B cell (primary cell): Measurements from ENCODE around the gene C17orf50. TPM values are rescaled to one million over a fixed set of nuclear protein-coding genes. Genes with fewer than 3 reads are reported as not detected.

ENCODE experiments used
- ATAC-seq: fragments of 200-7000 bp; cut with Tn5 transposase; one replicate; pipeline ENCODE4 v1.10.0; 2021; ENCODE audit warnings: low read depth, mild to moderate bottlenecking, moderate number of reproducible peaks, moderate library complexity
- CTCF ChIA-PET: fragments of 350-600 bp; sonication (Branson Sonifier 250); formaldehyde crosslinking; loops from one replicate; lab custom pipeline; 2021; ENCODE audit warnings: antibody characterized with exemption, inconsistent platforms; lab: Charles Lee
- POLR2A ChIA-PET: fragments of 350-600 bp; sonication (Branson Sonifier 250); formaldehyde crosslinking; loops from one replicate; lab custom pipeline; 2021; ENCODE audit warnings: antibody characterized with exemption; lab: Charles Lee
- DNase-seq: peaks from one replicate; pipeline ENCODE4 v3.0.0; 2013
- H2AFZ ChIP-seq: 2 replicates; pipeline ENCODE4 v1.6.1; 2012; ENCODE audit warnings: mild to moderate bottlenecking, low read depth, low read length; ENCODE audit not compliant: insufficient read depth, poor library complexity, severe bottlenecking
- H3K27ac ChIP-seq, 2 donors: 1 replicate in 1 of 2; 2 replicates in 1 of 2; pipeline ENCODE4 v1.5.1; 2012 to 2013; ENCODE audit warnings: low read length in 2 of 2, mild to moderate bottlenecking in 2 of 2, moderate library complexity in 1 of 2
- H3K27me3 ChIP-seq, 4 experiments: fragments of 200-600 bp in 1 of 4; sonication (generic) in 1 of 4; replicated peaks in 1 of 4; 1 replicate in 2 of 4; 2 replicates in 2 of 4; pipeline versions ENCODE4 v1.6.1 to v1.7.0; 2013 to 2016; ENCODE audit warnings: low read length in 3 of 4, mild to moderate bottlenecking in 2 of 4, mixed read lengths in 1 of 4, moderate library complexity in 1 of 4; ENCODE audit not compliant: insufficient read depth in 4 of 4, control insufficient read depth in 3 of 4; ENCODE audit errors: control extremely low read depth in 1 of 4
- H3K36me3 ChIP-seq, 2 experiments: replicated peaks in 1 of 2; 1 replicate in 1 of 2; 2 replicates in 1 of 2; pipeline versions ENCODE4 v1.6.1 to v1.7.1; 2013; ENCODE audit warnings: low read length in 1 of 2; ENCODE audit not compliant: insufficient read depth in 2 of 2, control insufficient read depth in 1 of 2; ENCODE audit errors: control extremely low read depth in 1 of 2, extremely low read depth in 1 of 2
- H3K4me1 ChIP-seq, 2 donors: fragments of 200-600 bp in 1 of 2; sonication (generic) in 1 of 2; 1 replicate in 1 of 2; 2 replicates in 1 of 2; pipeline versions ENCODE4 v1.5.1 to v1.6.1; 2013 to 2017; ENCODE audit warnings: low read length in 2 of 2; ENCODE audit not compliant: control insufficient read depth in 2 of 2, insufficient read depth in 2 of 2
- H3K4me2 ChIP-seq: replicated peaks from 2 replicates; pipeline ENCODE3; 2012; ENCODE audit warnings: mild to moderate bottlenecking, low read depth, low read length; ENCODE audit not compliant: poor library complexity, severe bottlenecking
- H3K4me3 ChIP-seq, 5 experiments: fragments of 200-600 bp in 1 of 5; sonication (generic) in 1 of 5; 1 replicate in 3 of 5; 2 replicates in 2 of 5; pipeline versions ENCODE4 v1.5.1 to v1.7.0; 2011 to 2016; ENCODE audit warnings: low read length in 4 of 5, mild to moderate bottlenecking in 4 of 5, low read depth in 2 of 5, control low read depth in 1 of 5, moderate library complexity in 1 of 5; ENCODE audit not compliant: insufficient read depth in 1 of 5; ENCODE audit errors: control extremely low read depth in 1 of 5, extremely low read depth in 1 of 5
- H3K79me2 ChIP-seq: fragments of 200-600 bp; sonication (generic); one replicate; pipeline ENCODE4 v1.6.0; 2016; ENCODE audit warnings: low read length; ENCODE audit not compliant: control insufficient read depth, insufficient read depth
- H3K9ac ChIP-seq: fragments of 200-600 bp; sonication (generic); 2 replicates; pipeline ENCODE4 v1.6.1; 2017; ENCODE audit warnings: mild to moderate bottlenecking, low read length, moderate library complexity
- H3K9me3 ChIP-seq, 3 donors: one replicate each; pipeline versions ENCODE4 v1.6.1 to v1.7.1; 2013; ENCODE audit warnings: low read length in 2 of 3; ENCODE audit not compliant: control insufficient read depth in 2 of 3, insufficient read depth in 1 of 3; ENCODE audit errors: control extremely low read depth in 1 of 3
- H4K20me1 ChIP-seq: 2 replicates; pipeline ENCODE4 v1.6.0; 2012; ENCODE audit warnings: mild to moderate bottlenecking, low read length; ENCODE audit not compliant: insufficient read depth, control insufficient read depth, poor library complexity, severe bottlenecking
- H3K27ac Mint-ChIP-seq: one replicate; pipeline ENCODE4 v1.8.0; 2021; ENCODE audit warnings: mixed read lengths
- H3K27me3 Mint-ChIP-seq: one replicate; pipeline ENCODE4 v1.8.0; 2021; ENCODE audit warnings: mixed read lengths
- H3K4me1 Mint-ChIP-seq: one replicate; pipeline ENCODE4 v1.8.0; 2021; ENCODE audit warnings: mixed read lengths
- H3K4me3 Mint-ChIP-seq: one replicate; pipeline ENCODE4 v1.8.0; 2021; ENCODE audit warnings: mixed read lengths
- H3K9me3 Mint-ChIP-seq: one replicate; pipeline ENCODE4 v1.8.0; 2022; ENCODE audit warnings: mixed read lengths; ENCODE audit not compliant: insufficient read depth
- EZH2 ChIP-seq: IDR thresholded peaks from 2 replicates; pipeline ENCODE4 v1.6.1; 2012; ENCODE audit warnings: borderline replicate concordance, low read depth, mild to moderate bottlenecking, moderate library complexity, low read length; ENCODE audit not compliant: insufficient read depth, poor library complexity, severe bottlenecking
- WGBS: methylation state at CpG from one replicate; pipeline ENCODE4 v1.1.5; 2013; ENCODE audit warnings: missing lambda C conversion rate; ENCODE audit not compliant: insufficient coverage; 5-methylcytosine and 5-hydroxymethylcytosine counted together
- intact Hi-C: fragments of 100-400 bp; cut with micrococcal nuclease; formaldehyde crosslinking; loops from one replicate; pipeline ENCODE4 v1.10.0; 2022
- polyA plus RNA-seq: library from polyadenylated mRNA; depleted of rRNA; stranded (reverse); fragments of >200 nt; gene quantifications from 2 replicates; pipeline ENCODE4 v1.2.3, GENCODE V29; 2012
- total RNA-seq, 2 donors: library from RNA; stranded (reverse); fragments of 120-200 nt in 1 of 2; gene quantifications; 1 replicate in 1 of 2; 2 replicates in 1 of 2; pipeline versions ENCODE4 v1.2.3 to v1.2.4, GENCODE V29; 2013 to 2022
- TF ChIP-seq, protein P1 (sequence below): fragments of 200-600 bp; IDR thresholded peaks from one replicate; pipeline ENCODE4 v1.8.0; 2022; ENCODE audit warnings: antibody characterized with exemption, mild to moderate bottlenecking

C17orf50 gene
- total and polyA plus RNA-seq, 2 donors (not counting 1 experiment from before 2014, with no cell fraction given), result not detected

DNA sequence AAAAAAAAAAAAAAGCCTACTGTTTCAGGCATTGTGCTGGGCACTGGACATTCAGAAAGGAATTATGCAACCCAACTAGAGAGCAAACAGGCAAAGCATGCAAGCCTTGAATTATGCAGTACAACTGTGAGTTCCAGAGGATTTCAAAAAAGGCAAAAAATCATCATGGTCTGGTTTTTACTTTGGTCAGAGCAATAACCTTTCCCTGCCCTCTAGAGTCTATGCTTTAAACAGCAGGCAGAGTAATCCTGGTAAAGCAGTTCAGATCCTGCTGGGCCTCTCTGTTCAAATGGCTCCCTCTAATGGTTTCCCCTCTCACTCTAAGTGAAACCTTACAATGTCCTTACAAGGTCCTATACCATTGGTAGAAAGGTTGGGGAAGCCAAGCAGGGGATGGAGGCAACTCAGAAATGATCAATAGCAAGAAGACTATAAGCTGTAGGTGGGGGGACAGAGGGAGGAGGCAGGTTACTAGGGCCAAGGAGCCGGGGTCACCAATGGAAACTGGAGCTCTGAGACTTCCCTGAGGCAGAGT, 44.0 kb downstream of the C17orf50 start:
- ChIA-PET POLR2A (interaction anchor here (0.7 to 1.5 kb wide), 5 partner anchors 9 to 40 kb away, joined by 3 to 11 read pairs (median 8); partner anchors contain the start of gene MMP28), CTCF (interaction anchor here (0.6 to 8.7 kb wide), 12 partner anchors 9 to 281 kb away, joined by 3 to 349 read pairs (median 4); partner anchors contain the start of genes C17orf50 and MMP28)
- Histone ChIP-seq H3K4me3 (no peak overlapping the region), H3K9ac (no peak overlapping the region), H3K27ac (no peak overlapping the region), H3K4me2 (no peak overlapping the region), H3K27me3 (no peaks in the 10 kb centered on the region), H3K4me1 (peaks cover 27 to 32% of the 10 kb centered on the region in 2 donors), H2AFZ (no peak overlapping the region), H3K79me2 (peaks cover 4% of the 10 kb centered on the region), H3K36me3 (no peaks in the 10 kb centered on the region), H3K9me3 (no peaks in the 10 kb centered on the region), H4K20me1 (peaks cover 3% of the 10 kb centered on the region)
- DNase-seq, result peak; percentile 73
- peak; percentile 21 for ATAC-seq
- Mint-ChIP-seq H3K4me1 (peaks cover 35% of the 10 kb centered on the region), H3K27me3 (no peaks in the 10 kb centered on the region), H3K4me3 (no peak overlapping the region), H3K27ac (no peak overlapping the region), H3K9me3 (no peaks in the 10 kb centered on the region)
- intact Hi-C loops, result loop anchor here (1.0 to 10.0 kb wide), 3 partner anchors 40 to 562 kb away; partner anchors contain the start of gene SLFN5
- WGBS, result no CpG with 5 or more reads among the region's 1 CpG
- TF ChIP-seq EZH2, result no peak
- TF ChIP-seq, protein P1, sequence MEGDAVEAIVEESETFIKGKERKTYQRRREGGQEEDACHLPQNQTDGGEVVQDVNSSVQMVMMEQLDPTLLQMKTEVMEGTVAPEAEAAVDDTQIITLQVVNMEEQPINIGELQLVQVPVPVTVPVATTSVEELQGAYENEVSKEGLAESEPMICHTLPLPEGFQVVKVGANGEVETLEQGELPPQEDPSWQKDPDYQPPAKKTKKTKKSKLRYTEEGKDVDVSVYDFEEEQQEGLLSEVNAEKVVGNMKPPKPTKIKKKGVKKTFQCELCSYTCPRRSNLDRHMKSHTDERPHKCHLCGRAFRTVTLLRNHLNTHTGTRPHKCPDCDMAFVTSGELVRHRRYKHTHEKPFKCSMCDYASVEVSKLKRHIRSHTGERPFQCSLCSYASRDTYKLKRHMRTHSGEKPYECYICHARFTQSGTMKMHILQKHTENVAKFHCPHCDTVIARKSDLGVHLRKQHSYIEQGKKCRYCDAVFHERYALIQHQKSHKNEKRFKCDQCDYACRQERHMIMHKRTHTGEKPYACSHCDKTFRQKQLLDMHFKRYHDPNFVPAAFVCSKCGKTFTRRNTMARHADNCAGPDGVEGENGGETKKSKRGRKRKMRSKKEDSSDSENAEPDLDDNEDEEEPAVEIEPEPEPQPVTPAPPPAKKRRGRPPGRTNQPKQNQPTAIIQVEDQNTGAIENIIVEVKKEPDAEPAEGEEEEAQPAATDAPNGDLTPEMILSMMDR, result peak; percentile 64
